HG03103 (cell line): ENCODE results near the gene PSPN.

Source experiments
- ATAC-seq: cut with Tn5 transposase; IDR thresholded peaks from one replicate; pipeline ENCODE4 v1.9.1; 2021; ENCODE audit warnings: low read depth; ENCODE audit not compliant: unreplicated experiment

The PSPN gene

GRCh38 chr19:6375411-6376010, at the start of gene PSPN:
Gene PSPN (minus strand): TSS chr19:6375933. CDS start chr19:6375849, 84 bp downstream.
- ATAC-seq, result no peak

GRCh38 chr19:6424939-6425731, 49.4 kb upstream of the PSPN start:
- peak; percentile 84 for ATAC-seq

- ATAC-seq, result no peak
Measured at GRCh38 chr19:6424195-6424938, 48.6 kb upstream of the PSPN start, which contains the start of gene KHSRP. Gene KHSRP (minus strand): TSS chr19:6424811. CDS start chr19:6424701, 110 bp downstream.

GRCh38 chr19:6423499-6424194, 47.9 kb upstream of the PSPN start:
- no peak for ATAC-seq

GRCh38 chr19:6421075-6422014, 45.6 kb upstream of the PSPN start:
- ATAC-seq, result no peak

- ATAC-seq, result no peak
Measured at GRCh38 chr19:6418562-6418932, 42.8 kb upstream of the PSPN start.

GRCh38 chr19:6417713-6418561, 42.2 kb upstream of the PSPN start:
- ATAC-seq, result no peak

- no peak for ATAC-seq
Measured at GRCh38 chr19:6416658-6417405, 41.1 kb upstream of the PSPN start.

- ATAC-seq, result no peak
Measured at GRCh38 chr19:6415591-6416190, 40.0 kb upstream of the PSPN start.

- no peak for ATAC-seq
Measured at GRCh38 chr19:6414793-6415590, 39.3 kb upstream of the PSPN start.

GRCh38 chr19:6413721-6414643, 38.2 kb upstream of the PSPN start:
- ATAC-seq, result no peak

- no peak for ATAC-seq
Measured at GRCh38 chr19:6413291-6413690, 37.6 kb upstream of the PSPN start.

- no peak for ATAC-seq
Measured at GRCh38 chr19:6412447-6413091, 36.8 kb upstream of the PSPN start.

GRCh38 chr19:6412061-6412446, 36.3 kb upstream of the PSPN start:
- ATAC-seq, result no peak

- ATAC-seq, result no peak
Measured at GRCh38 chr19:6409346-6409745, 33.6 kb upstream of the PSPN start.
